RKO (cell line): ENCODE measurements around the gene MXRA8.

Experiments used
- DNase-seq: peaks from one replicate; pipeline ENCODE4 v3.0.0-alpha.2; 2016; ENCODE audit warnings: low spot score

Gene MXRA8

DNA sequence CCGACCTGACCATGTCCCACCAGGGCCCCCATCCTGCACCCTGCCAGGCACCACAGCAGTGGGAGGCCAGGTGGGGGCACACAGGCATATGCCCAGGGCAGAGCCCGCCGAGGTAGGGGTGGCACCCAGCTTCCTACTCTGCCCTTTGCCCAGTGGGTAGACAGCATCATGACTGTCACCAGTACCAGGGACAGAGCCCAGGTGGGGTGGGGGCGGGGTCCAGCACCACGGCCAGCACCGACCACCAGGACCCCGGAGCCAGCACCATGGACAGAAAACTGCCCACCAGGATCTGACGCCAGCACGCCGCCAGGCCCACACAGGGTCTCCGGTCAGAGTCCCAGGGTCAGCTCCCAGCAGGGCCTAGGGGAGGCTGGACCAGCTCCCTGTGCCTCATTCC, 23.5 kb downstream of the MXRA8 start:
- DNase-seq: no peak

DNA sequence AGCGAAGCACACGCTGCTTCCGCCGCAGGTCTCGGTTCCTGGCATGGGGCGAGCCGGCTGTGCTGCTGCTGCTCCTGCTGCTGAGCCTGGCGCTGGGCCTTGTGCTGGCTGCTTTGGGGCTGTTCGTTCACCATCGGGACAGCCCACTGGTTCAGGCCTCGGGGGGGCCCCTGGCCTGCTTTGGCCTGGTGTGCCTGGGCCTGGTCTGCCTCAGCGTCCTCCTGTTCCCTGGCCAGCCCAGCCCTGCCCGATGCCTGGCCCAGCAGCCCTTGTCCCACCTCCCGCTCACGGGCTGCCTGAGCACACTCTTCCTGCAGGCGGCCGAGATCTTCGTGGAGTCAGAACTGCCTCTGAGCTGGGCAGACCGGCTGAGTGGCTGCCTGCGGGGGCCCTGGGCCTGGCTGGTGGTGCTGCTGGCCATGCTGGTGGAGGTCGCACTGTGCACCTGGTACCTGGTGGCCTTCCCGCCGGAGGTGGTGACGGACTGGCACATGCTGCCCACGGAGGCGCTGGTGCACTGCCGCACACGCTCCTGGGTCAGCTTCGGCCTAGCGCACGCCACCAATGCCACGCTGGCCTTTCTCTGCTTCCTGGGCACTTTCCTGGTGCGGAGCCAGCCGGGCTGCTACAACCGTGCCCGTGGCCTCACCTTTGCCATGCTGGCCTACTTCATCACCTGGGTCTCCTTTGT, 24.7 kb downstream of the MXRA8 start:
- no peak for DNase-seq

DNA sequence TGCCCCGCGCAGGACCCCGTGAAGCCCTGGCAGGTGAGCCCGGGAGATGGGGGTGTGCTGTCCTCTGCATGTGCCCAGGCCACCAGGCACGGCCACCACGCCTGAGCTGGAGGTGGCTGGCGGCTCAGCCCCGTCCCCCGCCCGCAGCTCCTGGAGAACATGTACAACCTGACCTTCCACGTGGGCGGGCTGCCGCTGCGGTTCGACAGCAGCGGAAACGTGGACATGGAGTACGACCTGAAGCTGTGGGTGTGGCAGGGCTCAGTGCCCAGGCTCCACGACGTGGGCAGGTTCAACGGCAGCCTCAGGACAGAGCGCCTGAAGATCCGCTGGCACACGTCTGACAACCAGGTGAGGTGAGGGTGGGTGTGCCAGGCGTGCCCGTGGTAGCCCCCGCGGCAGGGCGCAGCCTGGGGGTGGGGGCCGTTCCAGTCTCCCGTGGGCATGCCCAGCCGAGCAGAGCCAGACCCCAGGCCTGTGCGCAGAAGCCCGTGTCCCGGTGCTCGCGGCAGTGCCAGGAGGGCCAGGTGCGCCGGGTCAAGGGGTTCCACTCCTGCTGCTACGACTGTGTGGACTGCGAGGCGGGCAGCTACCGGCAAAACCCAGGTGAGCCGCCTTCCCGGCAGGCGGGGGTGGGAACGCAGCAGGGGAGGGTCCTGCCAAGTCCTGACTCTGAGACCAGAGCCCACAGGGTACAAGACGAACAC, 25.4 kb downstream of the MXRA8 start:
- no peak for DNase-seq

DNA sequence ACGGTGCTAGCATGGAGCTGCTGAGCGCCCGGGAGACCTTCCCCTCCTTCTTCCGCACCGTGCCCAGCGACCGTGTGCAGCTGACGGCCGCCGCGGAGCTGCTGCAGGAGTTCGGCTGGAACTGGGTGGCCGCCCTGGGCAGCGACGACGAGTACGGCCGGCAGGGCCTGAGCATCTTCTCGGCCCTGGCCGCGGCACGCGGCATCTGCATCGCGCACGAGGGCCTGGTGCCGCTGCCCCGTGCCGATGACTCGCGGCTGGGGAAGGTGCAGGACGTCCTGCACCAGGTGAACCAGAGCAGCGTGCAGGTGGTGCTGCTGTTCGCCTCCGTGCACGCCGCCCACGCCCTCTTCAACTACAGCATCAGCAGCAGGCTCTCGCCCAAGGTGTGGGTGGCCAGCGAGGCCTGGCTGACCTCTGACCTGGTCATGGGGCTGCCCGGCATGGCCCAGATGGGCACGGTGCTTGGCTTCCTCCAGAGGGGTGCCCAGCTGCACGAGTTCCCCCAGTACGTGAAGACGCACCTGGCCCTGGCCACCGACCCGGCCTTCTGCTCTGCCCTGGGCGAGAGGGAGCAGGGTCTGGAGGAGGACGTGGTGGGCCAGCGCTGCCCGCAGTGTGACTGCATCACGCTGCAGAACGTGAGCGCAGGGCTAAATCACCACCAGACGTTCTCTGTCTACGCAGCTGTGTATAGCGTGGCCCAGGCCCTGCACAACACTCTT, 26.2 kb downstream of the MXRA8 start:
- no peak for DNase-seq

DNA sequence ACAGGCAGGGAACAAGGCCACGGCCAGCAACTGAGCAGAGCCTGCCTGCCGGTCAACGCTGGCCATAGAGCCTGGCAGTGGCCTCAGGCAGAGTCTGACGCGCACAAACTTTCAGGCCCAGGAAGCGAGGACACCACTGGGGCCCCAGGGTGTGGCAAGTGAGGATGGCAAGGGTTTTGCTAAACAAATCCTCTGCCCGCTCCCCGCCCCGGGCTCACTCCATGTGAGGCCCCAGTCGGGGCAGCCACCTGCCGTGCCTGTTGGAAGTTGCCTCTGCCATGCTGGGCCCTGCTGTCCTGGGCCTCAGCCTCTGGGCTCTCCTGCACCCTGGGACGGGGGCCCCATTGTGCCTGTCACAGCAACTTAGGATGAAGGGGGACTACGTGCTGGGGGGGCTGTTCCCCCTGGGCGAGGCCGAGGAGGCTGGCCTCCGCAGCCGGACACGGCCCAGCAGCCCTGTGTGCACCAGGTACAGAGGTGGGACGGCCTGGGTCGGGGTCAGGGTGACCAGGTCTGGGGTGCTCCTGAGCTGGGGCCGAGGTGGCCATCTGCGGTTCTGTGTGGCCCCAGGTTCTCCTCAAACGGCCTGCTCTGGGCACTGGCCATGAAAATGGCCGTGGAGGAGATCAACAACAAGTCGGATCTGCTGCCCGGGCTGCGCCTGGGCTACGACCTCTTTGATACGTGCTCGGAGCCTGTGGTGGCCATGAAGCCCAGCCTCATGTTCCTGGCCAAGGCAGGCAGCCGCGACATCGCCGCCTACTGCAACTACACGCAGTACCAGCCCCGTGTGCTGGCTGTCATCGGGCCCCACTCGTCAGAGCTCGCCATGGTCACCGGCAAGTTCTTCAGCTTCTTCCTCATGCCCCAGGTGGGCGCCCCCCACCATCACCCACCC, 27.0 kb downstream of the MXRA8 start, which contains the start of gene TAS1R3:
TAS1R3 (plus strand) TSS at position 213 of the 898 bp plus-strand sequence; CDS start at position 279, 66 bp downstream.
- no peak for DNase-seq

DNA sequence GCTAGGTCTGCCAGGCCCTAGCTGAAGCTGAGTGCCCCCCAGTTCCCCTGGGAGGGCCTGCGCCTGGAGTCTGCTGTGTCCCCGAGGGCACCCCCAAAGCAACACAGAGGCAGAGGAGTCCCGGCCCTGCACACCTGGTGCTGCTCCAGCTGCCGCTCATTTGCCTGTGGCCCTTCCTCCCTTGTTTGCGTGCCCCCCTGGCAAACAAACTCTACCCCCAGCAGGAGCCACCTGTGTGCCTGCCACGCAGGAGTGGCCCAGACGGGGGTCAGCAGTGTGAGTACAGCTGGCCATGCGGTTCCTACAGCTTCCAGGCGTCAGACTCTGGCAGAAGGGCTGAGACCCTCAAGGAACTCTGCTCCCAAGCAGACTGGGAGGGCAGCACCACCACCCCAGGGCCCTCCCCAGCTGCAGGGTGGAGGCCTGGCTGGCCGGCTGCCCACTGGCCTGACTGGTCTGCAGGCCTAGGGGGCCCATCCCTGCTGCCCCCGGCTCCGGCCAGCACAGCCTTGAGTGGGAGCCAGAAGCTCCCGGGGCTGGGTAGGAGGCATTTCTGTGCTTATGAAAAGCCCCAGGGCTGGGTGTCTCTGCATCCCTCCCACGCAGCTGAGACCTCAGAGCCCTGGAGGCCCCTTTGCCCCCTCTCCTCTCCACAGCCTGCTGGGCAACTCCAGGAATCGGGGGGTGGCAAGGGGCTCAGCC, 27.8 kb downstream of the MXRA8 start:
- DNase-seq: no peak

DNA sequence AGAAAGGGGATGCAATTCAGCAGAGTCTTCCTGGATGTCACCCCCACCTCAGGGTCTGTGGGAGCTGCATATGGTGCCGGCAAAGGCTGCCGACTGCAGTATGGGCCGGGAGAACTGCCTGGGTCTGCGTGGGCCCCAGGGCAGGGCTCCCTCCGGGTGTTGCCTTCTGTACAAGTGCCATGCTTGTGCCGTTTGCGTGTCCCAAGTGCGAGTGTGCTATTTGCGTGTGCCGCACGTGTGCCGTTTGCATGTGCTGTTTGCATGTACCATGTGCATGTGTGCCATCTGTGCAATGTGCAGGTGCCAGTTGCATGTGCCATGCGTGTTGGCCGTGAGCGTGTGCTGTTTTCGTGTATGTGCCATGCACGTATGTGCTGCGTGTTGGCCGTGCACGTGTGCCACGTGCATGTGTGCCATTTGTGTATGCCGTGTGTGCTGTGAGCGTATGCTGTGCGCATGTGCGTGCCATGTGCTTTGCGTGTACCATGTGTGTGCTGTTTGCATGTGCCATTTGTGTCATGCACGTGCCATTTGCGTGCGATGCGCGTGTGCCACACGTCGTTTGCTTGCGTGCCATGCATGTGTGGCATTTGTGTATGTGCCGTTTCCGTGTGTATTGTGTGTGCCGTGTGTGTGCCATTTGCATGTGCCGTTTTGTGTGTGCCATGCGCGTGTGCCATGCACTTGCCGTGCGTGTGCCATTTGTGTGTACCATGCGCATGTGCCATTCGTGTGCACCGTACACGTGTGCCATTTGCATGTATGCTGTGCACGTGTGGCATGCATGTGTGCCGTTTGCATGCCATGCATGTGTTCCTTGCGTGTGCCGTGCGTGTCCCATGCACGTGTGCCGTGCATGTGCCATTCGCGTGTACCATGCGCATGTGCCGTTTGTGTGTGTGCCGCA, 28.8 kb downstream of the MXRA8 start:
- DNase-seq: no peak

DNA sequence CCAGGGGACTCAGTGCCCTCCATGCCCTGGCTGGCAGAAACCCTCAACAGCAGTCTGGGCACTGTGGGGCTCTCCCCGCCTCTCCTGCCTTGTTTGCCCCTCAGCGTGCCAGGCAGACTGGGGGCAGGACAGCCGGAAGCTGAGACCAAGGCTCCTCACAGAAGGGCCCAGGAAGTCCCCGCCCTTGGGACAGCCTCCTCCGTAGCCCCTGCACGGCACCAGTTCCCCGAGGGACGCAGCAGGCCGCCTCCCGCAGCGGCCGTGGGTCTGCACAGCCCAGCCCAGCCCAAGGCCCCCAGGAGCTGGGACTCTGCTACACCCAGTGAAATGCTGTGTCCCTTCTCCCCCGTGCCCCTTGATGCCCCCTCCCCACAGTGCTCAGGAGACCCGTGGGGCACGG, 30.1 kb downstream of the MXRA8 start:
- DNase-seq: no peak

DNA sequence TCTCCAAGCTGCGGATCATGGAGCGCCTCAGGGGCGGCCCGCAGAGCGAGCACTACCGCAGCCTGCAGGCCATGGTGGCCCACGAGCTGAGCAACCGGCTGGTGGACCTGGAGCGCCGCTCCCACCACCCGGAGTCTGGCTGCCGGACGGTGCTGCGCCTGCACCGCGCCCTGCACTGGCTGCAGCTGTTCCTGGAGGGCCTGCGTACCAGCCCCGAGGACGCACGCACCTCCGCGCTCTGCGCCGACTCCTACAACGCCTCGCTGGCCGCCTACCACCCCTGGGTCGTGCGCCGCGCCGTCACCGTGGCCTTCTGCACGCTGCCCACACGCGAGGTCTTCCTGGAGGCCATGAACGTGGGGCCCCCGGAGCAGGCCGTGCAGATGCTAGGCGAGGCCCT, 31.1 kb downstream of the MXRA8 start:
- no peak for DNase-seq

DNA sequence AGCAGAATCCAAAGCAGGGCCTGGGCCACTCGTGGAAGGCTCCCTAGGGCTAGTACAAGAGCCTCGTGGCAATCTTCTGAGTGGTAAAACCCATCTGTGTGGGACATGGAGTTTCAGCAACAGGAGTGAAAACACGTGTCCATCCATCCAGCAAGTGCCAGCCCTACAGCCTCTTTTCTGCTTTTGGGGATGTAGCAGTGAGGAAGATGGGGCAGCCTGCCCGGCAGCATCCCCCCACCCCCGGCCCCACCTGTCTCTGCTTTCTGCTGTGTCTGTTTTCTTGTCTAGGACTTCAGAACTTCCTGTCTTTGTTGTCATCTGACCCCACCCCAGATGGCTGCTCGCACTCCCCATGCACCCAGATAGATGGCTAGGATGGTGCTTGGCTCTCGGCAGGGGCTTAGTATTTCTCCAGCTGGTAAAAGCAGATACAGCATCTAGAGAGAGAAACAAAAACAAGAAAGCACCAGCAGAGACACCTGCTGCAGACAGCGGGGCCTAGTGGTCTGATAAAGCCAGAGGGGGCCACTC, 32.2 kb downstream of the MXRA8 start:
- DNase-seq: no peak

DNA sequence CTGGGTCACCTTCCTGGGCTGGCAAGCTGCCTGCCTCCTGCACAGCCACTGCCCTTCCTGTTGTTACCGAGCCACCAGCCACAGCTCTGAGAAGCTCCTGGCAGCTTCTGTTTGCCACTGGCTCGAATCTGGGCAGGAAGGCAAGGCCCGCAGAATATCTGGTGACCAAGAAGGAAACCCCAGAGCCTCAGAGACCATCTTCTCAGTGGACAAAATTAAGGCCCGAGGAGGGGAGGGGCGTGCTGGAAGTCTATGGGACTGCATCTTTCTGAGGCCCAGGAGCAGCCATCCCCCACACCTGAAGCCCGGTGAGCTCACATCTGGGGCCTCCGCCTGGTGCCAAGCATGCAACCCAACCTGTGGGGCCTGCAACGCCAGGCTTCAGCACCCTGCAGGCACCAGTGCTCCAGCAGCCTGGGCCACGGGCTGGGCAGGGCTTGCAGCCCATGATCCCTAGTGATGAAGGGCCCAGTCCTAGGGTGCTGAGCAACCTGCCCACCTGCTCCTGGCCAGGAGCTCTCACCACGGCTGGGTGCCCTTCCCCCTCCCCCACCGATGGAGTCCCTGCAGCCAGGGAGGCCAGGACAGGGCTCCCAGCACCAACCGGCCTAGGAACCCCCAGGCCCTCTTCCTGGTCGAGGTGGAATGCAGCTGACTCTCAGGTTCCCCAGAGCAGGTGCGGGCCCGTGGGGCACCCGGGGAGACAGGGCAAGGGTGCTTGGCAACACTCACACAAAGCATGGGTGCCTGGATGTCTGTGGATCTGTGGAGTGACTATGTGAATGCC, 32.9 kb downstream of the MXRA8 start:
- peak; percentile 38 for DNase-seq

DNA sequence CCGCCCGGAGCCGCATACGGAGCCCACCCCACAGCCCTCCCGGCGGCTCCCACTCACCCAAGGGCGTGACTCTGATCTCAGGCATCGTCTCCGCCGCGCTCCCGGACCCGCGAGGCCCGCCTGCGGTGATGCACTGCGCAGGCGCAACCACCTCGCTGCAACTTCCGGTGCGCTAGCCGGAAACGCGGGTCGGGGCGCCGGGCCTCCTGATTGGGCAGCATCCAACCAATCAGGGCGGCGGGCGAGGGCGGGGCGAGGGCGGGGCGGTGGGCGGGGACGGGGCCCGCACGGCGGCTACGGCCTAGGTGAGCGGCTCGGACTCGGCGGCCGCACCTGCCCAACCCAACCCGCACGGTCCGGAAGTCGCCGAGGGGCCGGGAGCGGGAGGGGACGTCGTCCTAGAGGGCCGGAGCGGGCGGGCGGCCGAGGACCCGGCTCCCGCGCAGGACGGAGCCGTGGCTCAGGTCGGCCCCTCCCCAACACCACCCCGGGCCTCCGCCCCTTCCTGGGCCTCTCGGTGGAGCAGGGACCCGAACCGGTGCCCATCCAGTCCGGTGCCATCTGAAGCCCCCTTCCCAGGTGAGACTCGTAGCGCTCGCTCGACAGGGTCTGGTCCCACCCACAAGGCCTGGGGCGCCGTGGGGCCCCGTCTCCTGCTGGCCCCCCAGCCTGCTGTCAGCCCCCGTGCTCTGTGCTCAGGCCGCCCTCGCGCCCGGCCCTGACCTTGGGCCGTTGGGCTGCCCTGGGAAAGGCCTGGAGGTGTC, 33.6 kb downstream of the MXRA8 start, which contains the start of the genes CPTP and INTS11:
CPTP (plus strand) TSS at position 279 of the 764 bp plus-strand sequence. CDS start 2,109 bp downstream, outside the sequence.
INTS11 (minus strand) TSS at position 137 of the 764 bp plus-strand sequence; CDS start at position 85, 52 bp downstream.
- peak; percentile 92 for DNase-seq

DNA sequence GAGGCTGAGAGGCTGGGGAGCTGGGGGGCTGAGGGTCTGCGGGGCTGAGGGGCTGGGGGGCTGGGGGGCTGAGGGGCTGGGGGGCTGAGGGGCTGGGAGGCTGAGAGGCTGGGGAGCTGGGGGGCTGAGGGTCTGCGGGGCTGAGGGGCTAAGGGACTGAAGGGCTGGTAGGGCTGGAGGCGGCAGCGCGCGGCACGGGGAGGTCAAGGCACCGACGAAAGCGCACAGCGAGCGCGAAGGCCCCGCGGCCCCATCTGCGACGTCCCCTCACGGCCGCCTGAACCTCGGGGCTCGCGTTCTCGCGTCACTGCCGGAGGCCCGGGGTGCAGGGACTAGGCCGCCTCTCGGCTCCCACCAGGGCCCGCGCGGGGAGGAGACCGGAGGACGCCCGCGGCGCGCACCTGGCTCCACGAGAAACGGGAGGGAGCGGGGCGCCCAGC, 34.3 kb downstream of the MXRA8 start:
- DNase-seq: peak; percentile 54

DNA sequence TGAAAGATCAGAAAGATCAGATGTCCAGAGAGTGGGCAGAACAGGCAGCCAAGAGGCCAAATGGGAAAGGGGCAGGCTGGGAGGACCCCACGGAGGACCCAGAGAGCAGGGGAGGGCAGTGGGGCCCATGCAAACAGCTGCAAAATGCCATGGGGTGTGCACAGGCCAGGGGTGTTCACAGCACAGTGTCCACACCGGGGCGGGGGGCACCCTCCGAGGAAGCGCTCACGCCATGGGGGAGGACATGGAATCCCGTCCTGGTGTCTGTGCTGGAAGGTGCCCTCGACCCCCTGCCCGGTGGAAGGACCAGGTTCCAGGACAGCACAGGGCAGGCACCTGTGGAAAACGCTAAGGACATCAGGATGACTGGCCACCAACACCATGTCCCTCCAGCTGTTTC, 35.4 kb downstream of the MXRA8 start:
- DNase-seq: no peak

DNA sequence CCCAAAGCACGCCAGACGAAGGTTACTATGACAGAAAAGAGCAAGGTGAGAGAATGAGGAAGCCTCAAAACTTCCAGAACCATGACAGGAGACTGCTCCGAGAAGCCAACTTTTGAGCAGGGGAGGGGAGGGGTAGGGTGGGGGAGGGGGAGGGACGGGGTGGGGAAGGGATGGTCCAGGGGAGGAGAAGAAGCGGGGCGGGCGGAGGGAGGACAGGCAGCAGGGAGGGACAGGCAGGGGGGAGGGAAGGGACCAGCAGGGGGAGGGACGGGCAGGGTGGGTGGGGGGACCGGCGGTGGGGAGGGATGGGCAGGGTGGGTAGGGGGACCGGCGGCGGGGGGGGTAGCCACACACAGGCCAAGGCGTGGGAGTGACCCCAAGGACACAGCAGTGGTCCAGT, 35.9 kb downstream of the MXRA8 start:
- DNase-seq: no peak

DNA sequence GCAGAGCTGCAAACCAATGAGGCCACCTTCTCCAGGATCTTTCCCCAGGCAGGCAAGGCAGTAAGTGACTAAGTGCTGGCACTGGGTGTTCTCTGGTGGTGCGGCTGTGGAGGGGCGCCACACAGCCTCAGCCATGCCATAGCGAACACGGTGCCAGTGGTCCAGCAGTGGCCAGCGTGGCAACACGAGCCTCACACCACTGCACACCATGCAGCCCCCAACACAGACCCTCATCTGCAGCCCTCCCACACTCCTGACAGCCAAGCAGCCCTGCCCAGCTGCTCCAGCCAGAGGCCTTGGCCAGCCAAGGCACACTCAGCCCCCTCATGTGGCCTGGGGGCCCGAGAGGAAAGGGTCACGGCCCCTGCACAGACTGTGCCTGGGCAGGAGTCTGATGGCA, 36.9 kb downstream of the MXRA8 start:
- no peak for DNase-seq

DNA sequence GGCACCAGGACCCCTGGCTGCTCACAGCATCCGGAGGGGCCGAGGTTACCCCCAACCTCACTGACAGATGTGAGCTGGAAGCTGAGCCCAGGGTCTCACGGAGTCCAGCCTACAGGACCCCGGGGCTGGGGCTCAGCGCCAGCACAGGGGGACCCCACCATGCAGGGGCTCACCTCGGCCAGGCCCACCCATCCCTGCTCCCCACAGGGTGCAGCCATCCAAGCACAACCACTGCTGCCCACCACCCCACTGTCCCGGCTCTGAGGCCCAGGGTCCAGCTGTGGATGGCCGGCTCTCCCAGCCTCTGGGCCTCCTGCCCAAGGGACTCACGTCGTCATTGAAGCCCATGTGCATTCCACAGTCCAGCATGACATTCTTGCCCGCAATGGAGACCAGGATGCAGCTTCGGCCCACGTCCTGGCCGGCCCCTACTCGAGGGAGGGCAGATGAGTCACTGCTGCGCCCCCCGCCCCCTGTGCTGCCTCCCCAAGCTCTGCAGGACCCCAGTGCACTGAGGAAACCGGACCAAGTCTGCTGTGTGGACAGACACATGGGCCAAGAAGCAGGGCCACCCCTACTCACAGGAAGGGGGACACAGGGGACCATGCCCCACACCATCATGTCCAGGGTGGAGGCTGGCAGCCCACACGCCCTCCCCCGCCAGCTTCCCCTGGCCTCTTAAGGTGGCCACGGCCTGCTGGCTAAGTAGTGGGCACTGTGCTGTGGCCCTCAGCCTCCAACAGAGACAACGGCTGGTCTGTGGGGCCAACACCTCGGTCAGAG, 37.5 kb downstream of the MXRA8 start:
- DNase-seq: no peak

DNA sequence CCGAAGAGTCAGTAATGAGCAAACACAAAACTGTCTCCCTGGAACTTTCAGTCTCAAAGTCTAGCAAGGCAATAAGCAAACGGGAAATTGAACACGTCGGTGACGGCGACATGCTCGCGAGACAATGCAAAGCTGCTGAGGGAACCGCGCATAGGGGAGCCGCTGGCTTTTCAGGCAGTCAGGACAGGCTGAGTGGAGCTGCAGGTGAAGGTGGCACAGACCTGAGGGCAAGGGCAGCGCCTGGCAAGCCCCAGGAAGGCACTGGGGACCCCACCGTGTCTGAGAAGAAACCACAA, 38.8 kb downstream of the MXRA8 start:
- DNase-seq: no peak
